ENCODE results near the gene RPL41. TPM values are rescaled to one million over a fixed set of nuclear protein-coding genes. Genes with fewer than 3 reads are reported as not detected.

The RPL41 gene
- total and polyA plus RNA-seq, 10 of the 15 experiments (the other 5 are each of a cell fraction or from before 2014, with no cell fraction given), result 4,144 to 19,112 (median 8,004) TPM

DNA sequence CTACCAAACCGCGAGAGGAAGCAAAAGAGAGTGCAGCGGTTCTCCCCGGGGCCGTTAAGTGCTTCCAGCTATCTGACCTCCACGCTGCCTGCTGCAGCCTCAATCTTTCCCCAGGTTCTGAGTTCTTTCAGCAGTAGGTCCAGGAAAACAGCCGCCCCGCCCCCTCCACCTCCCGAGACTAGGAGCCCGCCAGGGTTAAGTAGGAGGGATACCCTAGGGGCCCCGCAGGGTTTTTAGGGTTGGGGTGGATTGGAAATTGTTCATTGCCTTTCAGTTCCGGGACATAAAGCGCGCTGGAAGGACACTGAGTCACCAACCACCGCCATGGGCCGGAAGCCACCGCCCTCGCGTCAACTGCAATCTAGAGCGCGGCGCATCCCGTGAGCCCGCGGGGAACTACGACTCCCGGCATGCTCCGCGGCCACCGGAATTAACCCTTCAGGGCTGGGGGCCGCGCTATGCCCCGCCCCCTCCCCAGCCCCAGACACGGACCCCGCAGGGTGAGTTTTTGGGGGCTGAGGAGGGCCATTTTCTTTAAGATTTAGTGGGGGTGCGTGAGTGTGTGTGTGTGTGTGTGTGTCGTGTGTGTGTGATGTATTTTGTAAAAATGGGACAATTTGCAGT, 35.8 kb downstream of the RPL41 start, which contains the start of gene MYL6B (continued):
- no peak for TF ChIP-seq ZNF24 (IDR thresholded peaks at IDR 0.05)
- 0 out of 2 replicates have a peak, but pooled peaks have one; percentile 8 for TF ChIP-seq EED (IDR thresholded peaks at IDR 0.05; ENCODE audit: low read depth)
- TF ChIP-seq, protein P1, sequence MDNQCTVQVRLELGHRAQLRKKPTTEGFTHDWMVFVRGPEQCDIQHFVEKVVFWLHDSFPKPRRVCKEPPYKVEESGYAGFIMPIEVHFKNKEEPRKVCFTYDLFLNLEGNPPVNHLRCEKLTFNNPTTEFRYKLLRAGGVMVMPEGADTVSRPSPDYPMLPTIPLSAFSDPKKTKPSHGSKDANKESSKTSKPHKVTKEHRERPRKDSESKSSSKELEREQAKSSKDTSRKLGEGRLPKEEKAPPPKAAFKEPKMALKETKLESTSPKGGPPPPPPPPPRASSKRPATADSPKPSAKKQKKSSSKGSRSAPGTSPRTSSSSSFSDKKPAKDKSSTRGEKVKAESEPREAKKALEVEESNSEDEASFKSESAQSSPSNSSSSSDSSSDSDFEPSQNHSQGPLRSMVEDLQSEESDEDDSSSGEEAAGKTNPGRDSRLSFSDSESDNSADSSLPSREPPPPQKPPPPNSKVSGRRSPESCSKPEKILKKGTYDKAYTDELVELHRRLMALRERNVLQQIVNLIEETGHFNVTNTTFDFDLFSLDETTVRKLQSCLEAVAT (IDR thresholded peaks at IDR 0.05), result no peak
- peak; percentile 64 for TF ChIP-seq SP1 (IDR thresholded peaks at IDR 0.05; ENCODE audit: low read depth, low read length)
- no peak for TF ChIP-seq NFXL1 (IDR thresholded peaks at IDR 0.05; ENCODE audit: borderline replicate concordance)
- peak; percentile 63; the same call in 1 of the 2 replicates for TF ChIP-seq ZNF207 (IDR thresholded peaks at IDR 0.05; ENCODE audit: borderline replicate concordance)
- peak; percentile 91 to 94 for TF ChIP-seq BHLHE40 (IDR thresholded peaks at IDR 0.05; ENCODE audit: borderline replicate concordance in 1 of 2, low read depth in 2 of 2, low read length in 1 of 2)
- no peak for TF ChIP-seq TCF12 (IDR thresholded peaks at IDR 0.05; ENCODE audit: low read depth, low read length)
- 0 out of 2 replicates have a peak, but pooled peaks have one; percentile 49 for TF ChIP-seq TAF1 (IDR thresholded peaks at IDR 0.05; ENCODE audit: borderline replicate concordance, low read depth, low read length)
- peak; percentile 22; the same call in 1 of the 2 replicates for TF ChIP-seq JUNB (IDR thresholded peaks at IDR 0.05)
- peak; percentile 77 for TF ChIP-seq SIN3A (IDR thresholded peaks at IDR 0.05; ENCODE audit: low read depth, low read length)
- TF ChIP-seq GABPA (IDR thresholded peaks at IDR 0.05; ENCODE audit: low read depth), result peak; percentile 85
- no peak for TF ChIP-seq TBL1XR1 (IDR thresholded peaks at IDR 0.05; ENCODE audit: low read depth, low read length)
- TF ChIP-seq FOXK2 (IDR thresholded peaks at IDR 0.05), result no peak
- TF ChIP-seq SKIL (IDR thresholded peaks at IDR 0.05; ENCODE audit: low read depth, poor library complexity, severe bottlenecking), result peak; percentile 30
